Left cardiac atrium (tissue), 4 donors: Measurements from ENCODE around the gene SRPK3. TPM values are rescaled to one million over a fixed set of nuclear protein-coding genes. Genes with fewer than 3 reads are reported as not detected.
A peak's percentile ranks its signal among the peaks of the same experiment; 100 is the strongest.

Experiments used
- ATAC-seq, 2 donors: fragments of 200-7000 bp; cut with Tn5 transposase; one replicate each; pipeline ENCODE4 v1.9.1; 2020; ENCODE audit warnings: mild to moderate bottlenecking in 2 of 2, moderate library complexity in 2 of 2
- DNase-seq: peaks from one replicate; pipeline ENCODE4 v3.0.0-alpha.2; 2020
- intact Hi-C, 2 donors: fragments of 100-400 bp; cut with DNase I; formaldehyde crosslinking; loops; one replicate each; pipeline versions ENCODE4 v1.14.1 to v1.15.1; 2022 to 2023
- total RNA-seq, 2 donors: library from RNA; stranded (reverse); fragmentation: NEBNext Ultra II Directional; extraction: Animal tissue kit (Norgen Biotek cat#: 25700); gene quantifications; one replicate each; pipeline ENCODE4 v1.2.1, GENCODE V29; 2021
- donor health status: DM: no; HTN: yes; CAD: no.
- donor health status: DM: no; HTN: yes; CAD: no; lungs with severe emphysema.
- donor health status: DM: yes; HTN: yes; CAD: no.
- donor health status: Dilated cardiomyopathy.

SRPK3 gene
- total RNA-seq, 2 donors from 2014 or later = 24.1 to 25.8 TPM

- ATAC-seq (no peak), DNase-seq (peak; percentile 24)
- intact Hi-C loops = no loop called here
These were observed 13.8 kb upstream of the SRPK3 start for GRCh38 chrX:153766871-153767673.

GRCh38 chrX:153767674-153768055 is 13.2 kb upstream of the SRPK3 start:
- no peak for ATAC-seq
- intact Hi-C loops = no loop called here
- DNase-seq = no peak

- DNase-seq (no peak), ATAC-seq (no peak)
- intact Hi-C loops = no loop called here
These were observed 12.3 kb upstream of the SRPK3 start for GRCh38 chrX:153768311-153769157.

GRCh38 chrX:153769158-153769864 is 11.5 kb upstream of the SRPK3 start:
- ATAC-seq (no peak), DNase-seq (no peak)
- intact Hi-C loops = no loop called here

GRCh38 chrX:153769865-153770600 is 10.8 kb upstream of the SRPK3 start:
- DNase-seq = no peak
- intact Hi-C loops = no loop called here
- no peak for ATAC-seq

GRCh38 chrX:153770601-153771414 is 10.0 kb upstream of the SRPK3 start:
- ATAC-seq (no peak), DNase-seq (no peak)
- intact Hi-C loops = no loop called here

GRCh38 chrX:153771415-153772315 is 9.2 kb upstream of the SRPK3 start:
- DNase-seq = no peak
- intact Hi-C loops = no loop called here
- ATAC-seq = no peak

- intact Hi-C loops = no loop called here
- ATAC-seq (no peak), DNase-seq (no peak)
These were observed 8.3 kb upstream of the SRPK3 start for GRCh38 chrX:153772316-153773217.

GRCh38 chrX:153773218-153773611 is 7.6 kb upstream of the SRPK3 start:
- intact Hi-C loops = no loop called here
- ATAC-seq = no peak
- peak; percentile 12 for DNase-seq

GRCh38 chrX:153773741-153774575 is 6.9 kb upstream of the SRPK3 start:
- DNase-seq (peak; percentile 17), ATAC-seq (no peak)
- intact Hi-C loops = no loop called here

- intact Hi-C loops = no loop called here
- DNase-seq = peak; percentile 18
- no peak for ATAC-seq
These were observed 6.1 kb upstream of the SRPK3 start for GRCh38 chrX:153774576-153775292.

GRCh38 chrX:153775293-153776119 is 5.3 kb upstream of the SRPK3 start:
- intact Hi-C loops = no loop called here
- DNase-seq (peak; percentile 16), ATAC-seq (no peak)

GRCh38 chrX:153776120-153776599 is 4.7 kb upstream of the SRPK3 start:
- intact Hi-C loops = no loop called here
- DNase-seq (no peak), ATAC-seq (no peak)

- ATAC-seq = no peak
- intact Hi-C loops = no loop called here
- peak; percentile 16 for DNase-seq
These were observed 4.2 kb upstream of the SRPK3 start for GRCh38 chrX:153776611-153777045.
